Measurements from ENCODE around the gene WFDC10B.
"Not testable (repeated sequence)": the region's sequence is repeated elsewhere in the genome, so short reads cannot be mapped to it uniquely, and the experiment has no call there.

Gene WFDC10B

GRCh38 chr20:45735552-45735951, 30.7 kb upstream of the WFDC10B start:
- TF ChIP-seq SUZ12 (IDR thresholded peaks at IDR 0.05) (no peak), ARNT (IDR thresholded peaks at IDR 0.05) (no peak), CTBP1 (IDR thresholded peaks at IDR 0.05; ENCODE audit: borderline replicate concordance) (no peak), NFRKB (IDR thresholded peaks at IDR 0.05) (no peak), FOXA1 (IDR thresholded peaks at IDR 0.05) (no peak), HDGF (IDR thresholded peaks at IDR 0.05; ENCODE audit: borderline replicate concordance) (no peak), FOXK2 (IDR thresholded peaks at IDR 0.05) (no peak)
- CTCF ChIA-PET: no interaction called here
- no peak for DNase-seq (ENCODE audit: extremely low spot score)
- POLR2A ChIA-PET: no interaction called here

DNA sequence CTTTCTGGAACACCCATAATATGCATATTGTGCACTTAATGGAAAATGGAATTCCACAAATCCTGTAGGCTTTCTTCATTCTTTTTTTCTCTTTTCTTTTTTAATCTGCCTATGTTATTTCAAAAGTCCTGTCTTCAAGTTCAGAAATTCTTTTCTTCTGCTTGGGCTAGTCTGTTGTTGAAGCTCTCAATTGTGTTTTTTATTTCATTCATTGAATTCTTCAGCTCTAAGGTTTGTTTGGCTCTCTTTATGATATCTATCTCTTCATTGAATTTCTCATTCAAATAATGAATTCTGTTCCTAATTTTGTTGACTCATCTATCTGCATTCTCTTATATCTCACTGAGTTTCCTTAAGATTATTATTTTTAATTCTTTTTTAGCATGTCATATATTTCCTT, 27.4 kb upstream of the WFDC10B start:
- no peak for DNase-seq (ENCODE audit: extremely low spot score)
- POLR2A ChIA-PET: no interaction called here
- CTCF ChIA-PET: no interaction called here
- TF ChIP-seq BHLHE40 (IDR thresholded peaks at IDR 0.05; ENCODE audit: borderline replicate concordance): no peak
- TF ChIP-seq TARDBP (IDR thresholded peaks at IDR 0.05): no peak
- TF ChIP-seq LEF1 (IDR thresholded peaks at IDR 0.05; ENCODE audit: borderline replicate concordance): no peak
- TF ChIP-seq L3MBTL2 (conservative IDR thresholded peaks at IDR 0.05): no peak
- TF ChIP-seq NFRKB (IDR thresholded peaks at IDR 0.05): no peak

GRCh38 chr20:45727044-45727443, 22.2 kb upstream of the WFDC10B start:
- CTCF ChIA-PET: no interaction called here
- no peak for DNase-seq (ENCODE audit: extremely low spot score)
- no peak for TF ChIP-seq PKNOX1 (IDR thresholded peaks at IDR 0.05)
- TF ChIP-seq FOXK2 (IDR thresholded peaks at IDR 0.05): no peak
- no peak for TF ChIP-seq ELF4 (IDR thresholded peaks at IDR 0.05)
- no peak for TF ChIP-seq L3MBTL2 (conservative IDR thresholded peaks at IDR 0.05)
- TF ChIP-seq SUZ12 (IDR thresholded peaks at IDR 0.05): no peak
- no peak for TF ChIP-seq TARDBP (IDR thresholded peaks at IDR 0.05)
- no peak for TF ChIP-seq CTBP1 (IDR thresholded peaks at IDR 0.05; ENCODE audit: borderline replicate concordance)
- TF ChIP-seq BHLHE40 (IDR thresholded peaks at IDR 0.05; ENCODE audit: borderline replicate concordance): no peak
- TF ChIP-seq FOXA1 (IDR thresholded peaks at IDR 0.05): no peak
- no peak for TF ChIP-seq ARNT (IDR thresholded peaks at IDR 0.05)
- POLR2A ChIA-PET: no interaction called here

DNA sequence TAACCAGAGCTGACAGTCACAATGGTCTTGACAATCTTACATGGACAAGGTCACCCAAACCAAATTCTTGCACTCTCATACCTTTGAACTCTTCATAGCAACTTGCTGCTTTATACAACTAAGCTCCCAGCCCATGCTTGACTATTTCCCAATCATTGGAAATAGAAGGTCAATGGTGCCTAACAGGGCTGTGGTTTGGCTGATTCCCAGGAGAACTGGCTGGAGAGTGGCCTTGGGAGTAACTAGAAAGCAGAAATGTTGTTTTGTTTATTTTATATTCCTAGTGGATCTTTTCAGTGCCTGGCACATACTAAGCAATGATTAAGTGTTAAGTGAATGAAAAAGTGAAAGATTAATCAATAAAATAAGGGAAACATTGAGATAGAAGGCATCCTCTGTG, 20.3 kb upstream of the WFDC10B start:
- ChIA-PET POLR2A (no interaction called here), CTCF (no interaction called here)
- TF ChIP-seq ARNT (IDR thresholded peaks at IDR 0.05) (no peak), SUZ12 (IDR thresholded peaks at IDR 0.05) (no peak), FOXK2 (IDR thresholded peaks at IDR 0.05) (no peak), PKNOX1 (IDR thresholded peaks at IDR 0.05) (no peak), SP1 (IDR thresholded peaks at IDR 0.05) (no peak), ZNF384 (IDR thresholded peaks at IDR 0.05) (no peak)
- no peak for DNase-seq (ENCODE audit: extremely low spot score)

DNA sequence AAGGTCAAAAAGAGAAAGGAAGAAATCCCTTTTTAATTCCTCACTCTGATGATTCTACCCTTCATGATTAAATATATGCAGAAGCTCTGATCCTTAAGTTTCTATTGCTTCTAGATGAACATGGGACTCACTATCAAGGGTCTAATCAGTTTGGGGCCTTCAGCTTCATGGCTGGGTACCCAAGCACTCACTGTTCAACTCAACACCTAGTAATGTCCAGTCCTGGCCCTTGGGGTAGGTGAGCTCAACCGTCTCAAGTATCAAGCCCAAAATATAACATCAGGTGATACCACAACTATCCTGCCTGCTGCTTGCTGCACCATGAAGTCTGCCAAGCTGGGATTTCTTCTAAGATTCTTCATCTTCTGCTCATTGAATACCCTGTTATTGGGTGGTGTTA, 17.2 kb upstream of the WFDC10B start, which contains the start of gene SPINT4:
TSS of gene SPINT4 (plus strand) at position 301 of the 400 bp plus-strand sequence. CDS start at position 322, 21 bp downstream.
- CTCF ChIA-PET: no interaction called here
- no peak for DNase-seq (ENCODE audit: extremely low spot score)
- TF ChIP-seq FOXM1 (IDR thresholded peaks at IDR 0.05; ENCODE audit: borderline replicate concordance) (no peak), FOXA1 (IDR thresholded peaks at IDR 0.05) (no peak), TARDBP (IDR thresholded peaks at IDR 0.05) (no peak), ELF4 (IDR thresholded peaks at IDR 0.05) (no peak), LEF1 (IDR thresholded peaks at IDR 0.05; ENCODE audit: borderline replicate concordance) (no peak), BHLHE40 (IDR thresholded peaks at IDR 0.05; ENCODE audit: borderline replicate concordance) (no peak), L3MBTL2 (conservative IDR thresholded peaks at IDR 0.05) (no peak), ARNT (IDR thresholded peaks at IDR 0.05) (no peak), NFRKB (IDR thresholded peaks at IDR 0.05) (no peak), HDGF (IDR thresholded peaks at IDR 0.05; ENCODE audit: borderline replicate concordance) (no peak), SP1 (IDR thresholded peaks at IDR 0.05) (no peak)
- POLR2A ChIA-PET: no interaction called here

DNA sequence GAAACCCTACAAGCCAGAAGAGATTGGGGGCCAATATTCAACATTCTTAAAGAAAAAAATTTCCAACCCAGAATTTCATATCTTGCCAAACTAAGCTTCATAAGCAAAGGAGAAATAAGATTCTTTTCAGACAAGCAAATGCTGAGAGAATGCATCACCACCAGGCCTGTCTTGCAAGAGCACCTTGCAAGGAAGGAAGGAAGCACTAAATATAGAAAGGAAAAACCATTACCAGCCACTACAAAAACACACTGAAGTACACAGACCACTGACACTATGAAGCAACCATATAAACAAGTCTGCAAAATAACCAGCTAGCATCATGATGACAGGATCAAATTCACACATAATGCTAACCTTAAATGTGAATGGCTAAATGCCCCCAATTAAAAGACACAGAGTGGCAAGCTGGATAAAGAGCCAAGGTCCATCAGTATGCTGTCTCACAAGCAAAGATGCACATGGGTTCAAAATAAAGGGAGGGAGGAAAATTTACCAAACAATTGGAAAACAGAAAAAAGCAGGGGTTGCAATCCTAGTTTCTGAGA, 11.4 kb upstream of the WFDC10B start:
- POLR2A ChIA-PET; CTCF ChIA-PET; DNase-seq (ENCODE audit: extremely low spot score): not testable (repeated sequence)

DNA sequence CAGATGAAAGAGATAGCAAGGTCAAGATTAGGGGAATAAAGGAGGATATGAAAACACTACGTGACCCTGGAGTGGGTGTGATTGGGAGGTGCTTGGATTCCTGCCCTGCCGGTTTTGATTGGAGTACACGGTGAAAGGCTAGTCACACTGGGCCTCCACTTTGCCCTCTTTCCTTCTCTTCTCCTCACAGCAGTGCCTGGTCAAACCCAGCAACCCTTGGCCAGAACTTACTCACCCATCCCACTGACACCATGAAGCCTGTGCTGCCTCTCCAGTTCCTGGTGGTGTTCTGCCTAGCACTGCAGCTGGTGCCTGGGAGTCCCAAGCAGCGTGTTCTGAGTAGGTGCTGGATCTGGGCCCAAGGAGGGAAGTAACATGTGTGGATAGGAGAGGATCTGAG, 2.9 kb downstream of the WFDC10B start, which contains the start of gene WFDC13:
TSS of gene WFDC13 (plus strand) at position 166 of the 400 bp plus-strand sequence. CDS start at position 252, 86 bp downstream.
- TF ChIP-seq SUZ12 (IDR thresholded peaks at IDR 0.05): no peak
- TF ChIP-seq PKNOX1 (IDR thresholded peaks at IDR 0.05): no peak
- no peak for TF ChIP-seq FOXA1 (IDR thresholded peaks at IDR 0.05)
- TF ChIP-seq BHLHE40 (IDR thresholded peaks at IDR 0.05; ENCODE audit: borderline replicate concordance): no peak
- TF ChIP-seq L3MBTL2 (conservative IDR thresholded peaks at IDR 0.05): no peak
- no peak for TF ChIP-seq NFRKB (IDR thresholded peaks at IDR 0.05)
- TF ChIP-seq HDGF (IDR thresholded peaks at IDR 0.05; ENCODE audit: borderline replicate concordance): no peak
- no peak for DNase-seq (ENCODE audit: extremely low spot score)
- CTCF ChIA-PET: no interaction called here
- POLR2A ChIA-PET: no interaction called here
